ENCODE measurements around the gene AFG1L. TPM values are rescaled to one million over a fixed set of nuclear protein-coding genes. Genes with fewer than 3 reads are reported as not detected.
"Not testable (repeated sequence)": the region's sequence is repeated elsewhere in the genome, so short reads cannot be mapped to it uniquely, and the experiment has no call there.

AFG1L gene
- total RNA-seq, 6 experiments from 2014 or later = 4.8 to 5.7 (median 5.3) TPM

- Mint-ChIP-seq H3K36me3 (ENCODE audit: low read depth) (no peaks in the 10 kb centered on the region), H3K4me1 (ENCODE audit: low read depth) (peaks cover 6% of the 10 kb centered on the region; the same call in 1 of the 2 replicates), H3K27ac (no peak overlapping the region), H3K9me3 (no peaks in the 10 kb centered on the region), H3K27me3 (ENCODE audit: insufficient read depth) (no peaks in the 10 kb centered on the region), H3K4me3 (no peak overlapping the region)
- TF ChIP-seq, protein P1, sequence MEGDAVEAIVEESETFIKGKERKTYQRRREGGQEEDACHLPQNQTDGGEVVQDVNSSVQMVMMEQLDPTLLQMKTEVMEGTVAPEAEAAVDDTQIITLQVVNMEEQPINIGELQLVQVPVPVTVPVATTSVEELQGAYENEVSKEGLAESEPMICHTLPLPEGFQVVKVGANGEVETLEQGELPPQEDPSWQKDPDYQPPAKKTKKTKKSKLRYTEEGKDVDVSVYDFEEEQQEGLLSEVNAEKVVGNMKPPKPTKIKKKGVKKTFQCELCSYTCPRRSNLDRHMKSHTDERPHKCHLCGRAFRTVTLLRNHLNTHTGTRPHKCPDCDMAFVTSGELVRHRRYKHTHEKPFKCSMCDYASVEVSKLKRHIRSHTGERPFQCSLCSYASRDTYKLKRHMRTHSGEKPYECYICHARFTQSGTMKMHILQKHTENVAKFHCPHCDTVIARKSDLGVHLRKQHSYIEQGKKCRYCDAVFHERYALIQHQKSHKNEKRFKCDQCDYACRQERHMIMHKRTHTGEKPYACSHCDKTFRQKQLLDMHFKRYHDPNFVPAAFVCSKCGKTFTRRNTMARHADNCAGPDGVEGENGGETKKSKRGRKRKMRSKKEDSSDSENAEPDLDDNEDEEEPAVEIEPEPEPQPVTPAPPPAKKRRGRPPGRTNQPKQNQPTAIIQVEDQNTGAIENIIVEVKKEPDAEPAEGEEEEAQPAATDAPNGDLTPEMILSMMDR (IDR thresholded peaks at IDR 0.05) = no peak
- DNase-seq = no peak
These were observed 15.0 kb downstream of the AFG1L start for GRCh38 chr6:108309844-108310243.

DNA sequence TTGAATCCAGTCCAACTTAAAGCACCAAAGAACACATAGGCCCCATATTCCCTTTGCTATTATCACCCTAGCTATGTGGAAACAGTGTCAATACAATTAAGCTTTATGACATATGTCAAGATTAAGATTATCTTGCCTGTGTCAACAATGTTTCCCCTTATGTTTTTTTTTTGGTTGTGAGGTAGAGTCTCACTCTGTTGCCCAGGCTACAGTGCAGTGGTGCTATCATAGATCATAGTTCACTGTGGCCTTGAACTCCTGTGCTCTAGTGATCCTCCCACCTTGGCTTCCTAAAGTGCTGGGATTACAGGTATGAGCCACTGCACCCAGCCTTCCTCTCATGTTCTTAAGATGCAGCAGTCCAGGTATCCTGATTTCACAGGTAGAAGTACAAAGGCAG is 17.8 kb downstream of the AFG1L start:
- Mint-ChIP-seq H3K27ac (0 out of 2 replicates have a peak overlapping the region, but pooled peaks have one; percentile 23), H3K27me3 (ENCODE audit: insufficient read depth) (no peaks in the 10 kb centered on the region; the same call in 1 of the 2 replicates), H3K4me1 (ENCODE audit: low read depth) (peaks cover 6% of the 10 kb centered on the region; the same call in 1 of the 2 replicates), H3K9me3 (no peaks in the 10 kb centered on the region), H3K36me3 (ENCODE audit: low read depth) (no peaks in the 10 kb centered on the region), H3K4me3 (no peak overlapping the region)
- TF ChIP-seq, protein P1 (IDR thresholded peaks at IDR 0.05) = no peak
- no peak for DNase-seq

DNA sequence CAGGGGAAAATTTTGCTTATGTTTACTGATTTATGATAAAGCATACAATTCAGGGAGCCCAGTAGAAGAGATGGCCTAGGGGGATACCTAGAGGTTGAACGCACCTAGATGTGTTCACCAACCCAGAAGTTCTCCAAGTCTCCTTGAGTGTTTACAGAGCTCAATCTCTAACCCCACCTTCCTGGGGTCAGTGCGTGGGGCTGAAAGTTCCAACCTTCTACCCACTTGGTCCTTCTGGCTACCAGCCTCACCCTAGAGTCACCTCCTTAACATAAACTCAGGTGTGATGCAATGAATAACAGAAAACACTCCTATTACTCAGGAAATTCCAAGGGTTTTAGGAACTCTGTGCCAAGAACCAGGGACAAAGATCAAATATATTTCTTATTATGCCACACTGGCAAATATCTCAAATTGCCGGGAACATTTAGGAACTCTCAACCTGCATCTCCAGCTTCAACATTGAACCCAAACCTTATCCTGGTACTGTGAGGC is 26.4 kb downstream of the AFG1L start:
- H3K4me1 Mint-ChIP-seq (ENCODE audit: low read depth) = peaks cover 9% of the 10 kb centered on the region; the same call in 1 of the 2 replicates
- no peaks in the 10 kb centered on the region; the same call in 1 of the 2 replicates for H3K27me3 Mint-ChIP-seq (ENCODE audit: insufficient read depth)
- no peak for DNase-seq
- no peaks in the 10 kb centered on the region for H3K36me3 Mint-ChIP-seq (ENCODE audit: low read depth)
- no peaks in the 10 kb centered on the region for H3K9me3 Mint-ChIP-seq
- no peak overlapping the region for H3K4me3 Mint-ChIP-seq
- no peak overlapping the region for H3K27ac Mint-ChIP-seq
- TF ChIP-seq, protein P1 (IDR thresholded peaks at IDR 0.05) = no peak

GRCh38 chr6:108322728-108323127 is 27.9 kb downstream of the AFG1L start:
- Mint-ChIP-seq H3K27me3 (ENCODE audit: insufficient read depth) (no peaks in the 10 kb centered on the region), H3K9me3 (no peaks in the 10 kb centered on the region), H3K36me3 (ENCODE audit: low read depth) (peaks cover 8% of the 10 kb centered on the region), H3K27ac (no peak overlapping the region), H3K4me1 (ENCODE audit: low read depth) (peaks cover 9% of the 10 kb centered on the region; the same call in 1 of the 2 replicates), H3K4me3 (no peak overlapping the region)
- DNase-seq = no peak
- TF ChIP-seq, protein P1 (IDR thresholded peaks at IDR 0.05) = no peak

DNA sequence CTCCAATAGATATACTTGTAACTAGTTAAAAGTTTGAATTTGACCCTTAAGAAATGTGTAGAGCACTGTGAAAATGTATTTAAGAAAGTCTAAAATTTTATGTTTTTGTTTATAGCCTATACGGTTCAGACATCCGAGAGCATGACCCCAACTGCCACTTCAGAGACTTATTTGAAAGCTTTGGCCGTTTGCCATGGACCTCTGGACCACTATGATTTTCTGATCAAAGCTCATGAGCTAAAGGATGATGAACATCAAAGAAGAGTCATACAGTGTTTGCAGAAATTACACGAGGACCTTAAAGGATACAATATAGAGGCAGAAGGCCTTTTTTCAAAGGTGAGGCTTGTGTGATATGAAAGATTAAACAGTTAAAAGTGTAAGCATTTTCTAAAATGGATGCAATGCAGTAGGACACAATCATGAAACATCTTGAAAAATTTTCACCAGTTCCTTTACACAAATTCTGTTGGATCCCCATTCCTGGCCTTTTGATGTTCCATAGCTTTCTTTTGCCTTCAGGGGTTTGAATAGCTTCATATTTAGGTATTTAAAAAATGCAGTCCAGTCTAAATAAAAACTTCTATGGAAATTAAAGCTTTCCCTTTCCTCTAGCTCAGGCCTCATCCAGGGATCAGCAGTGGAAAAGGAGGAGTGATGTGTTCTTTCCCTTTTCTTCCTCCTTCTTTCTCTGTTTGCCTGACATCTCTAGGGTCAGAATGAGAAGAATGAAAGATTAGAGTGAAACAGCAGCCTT is 29.0 kb downstream of the AFG1L start:
- DNase-seq = no peak
- Mint-ChIP-seq H3K4me1 (ENCODE audit: low read depth) (peaks cover 9% of the 10 kb centered on the region; the same call in 1 of the 2 replicates), H3K4me3 (no peak overlapping the region), H3K27ac (no peak overlapping the region), H3K27me3 (ENCODE audit: insufficient read depth) (no peaks in the 10 kb centered on the region), H3K9me3 (no peaks in the 10 kb centered on the region), H3K36me3 (ENCODE audit: low read depth) (peaks cover 10% of the 10 kb centered on the region)
- TF ChIP-seq, protein P1 (IDR thresholded peaks at IDR 0.05) = no peak

GRCh38 chr6:108330221-108330785 is 35.4 kb downstream of the AFG1L start:
- DNase-seq; H3K36me3 Mint-ChIP-seq (ENCODE audit: low read depth); H3K27ac Mint-ChIP-seq; H3K27me3 Mint-ChIP-seq (ENCODE audit: insufficient read depth); H3K9me3 Mint-ChIP-seq; H3K4me3 Mint-ChIP-seq; H3K4me1 Mint-ChIP-seq (ENCODE audit: low read depth): not testable (repeated sequence)
